H9 (cell line): ENCODE measurements around the gene NPY2R. TPM values are rescaled to one million over a fixed set of nuclear protein-coding genes. Genes with fewer than 3 reads are reported as not detected.

Experiments
- DNase-seq: peaks from one replicate; pipeline ENCODE4 v3.0.0-alpha.2; 2017
- H2AFZ ChIP-seq: one replicate; pipeline ENCODE4 v1.6.1; 2013; ENCODE audit warnings: mild to moderate bottlenecking, low read length, control low read depth, moderate library complexity
- H2AK5ac ChIP-seq: 2 replicates; pipeline ENCODE4 v1.6.1; 2013; ENCODE audit warnings: low read length, control low read depth, mixed read lengths; ENCODE audit not compliant: insufficient read length
- H2BK120ac ChIP-seq: one replicate; pipeline ENCODE4 v1.6.1; 2013; ENCODE audit warnings: low read depth, mild to moderate bottlenecking, low read length, control low read depth, inconsistent platforms; ENCODE audit not compliant: poor library complexity, severe bottlenecking
- H2BK12ac ChIP-seq: 2 replicates; pipeline ENCODE4 v1.6.1; 2013; ENCODE audit warnings: low read length, control low read depth, mixed read lengths, low read depth; ENCODE audit not compliant: insufficient read length
- H2BK15ac ChIP-seq: 2 replicates; pipeline ENCODE4 v1.6.1; 2013; ENCODE audit warnings: low read depth, low read length, control low read depth
- H2BK20ac ChIP-seq: one replicate; pipeline ENCODE4 v1.6.1; 2013; ENCODE audit warnings: low read depth, mild to moderate bottlenecking, low read length, control low read depth, inconsistent platforms; ENCODE audit not compliant: poor library complexity, severe bottlenecking
- H2BK5ac ChIP-seq: 2 replicates; pipeline ENCODE4 v1.6.1; 2013; ENCODE audit warnings: low read length, control low read depth, mixed read lengths; ENCODE audit not compliant: insufficient read length
- H3K14ac ChIP-seq: 2 replicates; pipeline ENCODE4 v1.6.1; 2013; ENCODE audit warnings: low read length, control low read depth; ENCODE audit not compliant: insufficient read depth
- H3K18ac ChIP-seq: 2 replicates; pipeline ENCODE4 v1.6.1; 2013; ENCODE audit warnings: low read depth, mild to moderate bottlenecking, mixed read lengths, low read length, control low read depth; ENCODE audit not compliant: insufficient read length
- H3K23ac ChIP-seq: 2 replicates; pipeline ENCODE4 v1.6.1; 2013; ENCODE audit warnings: low read length, control low read depth, mixed read lengths, low read depth; ENCODE audit not compliant: insufficient read length
- H3K23me2 ChIP-seq: 2 replicates; pipeline ENCODE4 v1.6.1; 2013; ENCODE audit warnings: low read depth, mild to moderate bottlenecking, mixed read lengths, low read length, control low read depth; ENCODE audit not compliant: insufficient read length, poor library complexity, severe bottlenecking
- H3K27ac ChIP-seq: 2 replicates; pipeline ENCODE4 v1.5.1; 2013; ENCODE audit warnings: low read length, control low read depth, mixed read lengths, low read depth; ENCODE audit not compliant: insufficient read length
- H3K27me3 ChIP-seq: 2 replicates; pipeline ENCODE4 v1.6.1; 2013; ENCODE audit warnings: low read length, control low read depth, inconsistent platforms; ENCODE audit not compliant: insufficient read depth
- H3K4ac ChIP-seq: 2 replicates; pipeline ENCODE4 v1.6.1; 2013; ENCODE audit warnings: low read depth, mild to moderate bottlenecking, control low read depth, inconsistent platforms, low read length, moderate library complexity
- H3K4me1 ChIP-seq: 2 replicates; pipeline ENCODE4 v1.6.1; 2013; ENCODE audit warnings: low read length, control low read depth, inconsistent platforms; ENCODE audit not compliant: insufficient read depth
- H3K4me2 ChIP-seq: 2 replicates; pipeline ENCODE4 v1.6.1; 2013; ENCODE audit warnings: low read length, control low read depth, mixed read lengths; ENCODE audit not compliant: insufficient read length, insufficient read depth
- H3K56ac ChIP-seq: 2 replicates; pipeline ENCODE4 v1.6.1; 2013; ENCODE audit warnings: low read depth, mild to moderate bottlenecking, mixed read lengths, low read length, control low read depth; ENCODE audit not compliant: insufficient read length
- H3K79me1 ChIP-seq: 2 replicates; pipeline ENCODE4 v1.6.1; 2013; ENCODE audit warnings: low read depth, mild to moderate bottlenecking, moderate library complexity, low read length, control low read depth, inconsistent platforms; ENCODE audit not compliant: insufficient read depth, poor library complexity, severe bottlenecking
- H3K79me2 ChIP-seq: 2 replicates; pipeline ENCODE4 v1.6.1; 2013; ENCODE audit warnings: low read length, control low read depth, inconsistent platforms; ENCODE audit not compliant: insufficient read depth
- H3K9ac ChIP-seq: 2 replicates; pipeline ENCODE4 v1.6.1; 2013; ENCODE audit warnings: low read length, control low read depth, mixed read lengths; ENCODE audit not compliant: insufficient read length; ENCODE audit errors: extremely low read depth
- H3K9me3 ChIP-seq: one replicate; pipeline ENCODE4 v1.6.1; 2013; ENCODE audit warnings: low read depth, low read length, inconsistent platforms; ENCODE audit not compliant: control insufficient read depth
- H3T11ph ChIP-seq: one replicate; pipeline ENCODE4 v1.6.1; 2013; ENCODE audit warnings: mild to moderate bottlenecking, low read length, control low read depth, inconsistent platforms
- H4K20me1 ChIP-seq: one replicate; pipeline ENCODE4 v1.6.1; 2013; ENCODE audit not compliant: control insufficient read depth, insufficient read length, insufficient read depth
- H4K5ac ChIP-seq: 2 replicates; pipeline ENCODE4 v1.6.1; 2013; ENCODE audit warnings: low read depth, mild to moderate bottlenecking, mixed read lengths, low read length, control low read depth; ENCODE audit not compliant: insufficient read length
- H4K8ac ChIP-seq: replicated peaks from 2 replicates; pipeline ENCODE4 v1.6.1; 2013; ENCODE audit warnings: low read length, control low read depth, mixed read lengths, low read depth; ENCODE audit not compliant: insufficient read length
- H4K91ac ChIP-seq: 2 replicates; pipeline ENCODE4 v1.6.1; 2013; ENCODE audit warnings: low read depth, mild to moderate bottlenecking, moderate library complexity, mixed read lengths, low read length, control low read depth; ENCODE audit not compliant: insufficient read length
- H3K27ac Mint-ChIP-seq, 3 experiments: 2 replicates in 2 of 3; 3 replicates in 1 of 3; pipeline ENCODE4 v1.8.0; 2020 to 2021; ENCODE audit warnings: mixed read lengths in 3 of 3, mild to moderate bottlenecking in 1 of 3, moderate library complexity in 1 of 3
- H3K27me3 Mint-ChIP-seq: 2 replicates; pipeline ENCODE4 v1.8.0; 2021; ENCODE audit warnings: low read depth, mild to moderate bottlenecking, moderate library complexity, mixed read lengths
- H3K36me3 Mint-ChIP-seq, 3 experiments: 2 replicates in 2 of 3; 3 replicates in 1 of 3; pipeline ENCODE4 v1.8.0; 2020 to 2021; ENCODE audit warnings: low read depth in 3 of 3, mixed read lengths in 3 of 3; ENCODE audit not compliant: insufficient read depth in 1 of 3
- H3K4me1 Mint-ChIP-seq, 2 experiments: 2 replicates each; pipeline ENCODE4 v1.8.0; 2020; ENCODE audit warnings: mixed read lengths in 2 of 2
- H3K4me3 Mint-ChIP-seq, 2 experiments: 2 replicates in 1 of 2; 3 replicates in 1 of 2; pipeline ENCODE4 v1.8.0; 2020 to 2021; ENCODE audit warnings: mild to moderate bottlenecking in 2 of 2, mixed read lengths in 2 of 2, moderate library complexity in 1 of 2
- H3K9me3 Mint-ChIP-seq, 2 experiments: 2 replicates in 1 of 2; 3 replicates in 1 of 2; pipeline ENCODE4 v1.8.0; 2020; ENCODE audit warnings: mild to moderate bottlenecking in 2 of 2, mixed read lengths in 2 of 2, moderate library complexity in 1 of 2
- CTCF ChIP-seq: fragments of 200-600 bp; sonication (generic); conservative IDR thresholded peaks from 3 replicates; pipeline ENCODE4 v1.8.0; 2021; ENCODE audit warnings: antibody characterized with exemption, mild to moderate bottlenecking
- WGBS: extraction: QIAGEN DNeasy Blood & Tissue Kit; methylation state at CpG from one replicate; pipeline ENCODE4 v1.1.7; 2013; ENCODE audit warnings: missing lambda C conversion rate, low lambda C conversion rate, mixed read lengths; ENCODE audit not compliant: insufficient read length; ENCODE audit errors: extremely low coverage; 5-methylcytosine and 5-hydroxymethylcytosine counted together
- total RNA-seq: library from RNA; stranded (reverse); gene quantifications from 2 replicates; pipeline ENCODE4 v1.2.1, GENCODE V29; 2021

Gene NPY2R
- total RNA-seq, 1 experiment from 2014 or later = 0.09 TPM

GRCh38 chr4:155249016-155249566, 40.7 kb downstream of the NPY2R start:
- H2AFZ ChIP-seq = no peak overlapping the region
- no peak for DNase-seq
- no peaks in the 10 kb centered on the region for H3K23me2 ChIP-seq
- no peak overlapping the region for H3T11ph ChIP-seq
- no peaks in the 10 kb centered on the region for H3K9me3 ChIP-seq
- H3K79me2 ChIP-seq = no peaks in the 10 kb centered on the region
- H2AK5ac ChIP-seq = no peak overlapping the region
- peaks cover 16 to 18% of the 10 kb centered on the region in 2 experiments for H3K4me1 Mint-ChIP-seq
- no peak overlapping the region for H3K56ac ChIP-seq
- no peak overlapping the region for H2BK15ac ChIP-seq
- no peak overlapping the region for H3K23ac ChIP-seq
- no peak overlapping the region for H3K18ac ChIP-seq
- peaks cover 0 to 8% (median 0%) of the 10 kb centered on the region in 3 experiments; a peak in 3 of 7 replicates for H3K36me3 Mint-ChIP-seq
- H2BK120ac ChIP-seq = no peak overlapping the region
- H3K4me1 ChIP-seq = no peaks in the 10 kb centered on the region; the same call in 1 of the 2 replicates
- no peak overlapping the region for H2BK5ac ChIP-seq
- no peak overlapping the region for H2BK12ac ChIP-seq
- H3K14ac ChIP-seq = no peak overlapping the region
- no peaks in the 10 kb centered on the region for H4K20me1 ChIP-seq
- H3K4me2 ChIP-seq = no peak overlapping the region
- no peaks in the 10 kb centered on the region for H3K79me1 ChIP-seq
- no peak overlapping the region for H3K9ac ChIP-seq
- H4K91ac ChIP-seq = no peak overlapping the region
- no peak overlapping the region for H2BK20ac ChIP-seq
- no peak for TF ChIP-seq CTCF
- no peaks in the 10 kb centered on the region for H3K9me3 Mint-ChIP-seq
- no peak overlapping the region for H3K27ac ChIP-seq
- no CpG with 5 or more reads among the region's 8 CpGs for WGBS
- H3K27me3 ChIP-seq = no peaks in the 10 kb centered on the region
- H3K27me3 Mint-ChIP-seq = no peaks in the 10 kb centered on the region; the same call in 1 of the 2 replicates
- no peak overlapping the region for H4K5ac ChIP-seq
- no peak overlapping the region for H3K4me3 Mint-ChIP-seq
- H4K8ac ChIP-seq = no peak overlapping the region
- H3K27ac Mint-ChIP-seq = no peak overlapping the region; a peak in 1 of 7 replicates
- no peak overlapping the region for H3K4ac ChIP-seq
